Measurements from ENCODE around the gene SLC30A7. TPM values are rescaled to one million over a fixed set of nuclear protein-coding genes. Genes with fewer than 3 reads are reported as not detected.
"Not testable (repeated sequence)": the region's sequence is repeated elsewhere in the genome, so short reads cannot be mapped to it uniquely, and the experiment has no call there.

Gene SLC30A7
- polyA plus RNA-seq, 3 donors, result 9.2 to 23.3 (median 17.6) TPM

DNA sequence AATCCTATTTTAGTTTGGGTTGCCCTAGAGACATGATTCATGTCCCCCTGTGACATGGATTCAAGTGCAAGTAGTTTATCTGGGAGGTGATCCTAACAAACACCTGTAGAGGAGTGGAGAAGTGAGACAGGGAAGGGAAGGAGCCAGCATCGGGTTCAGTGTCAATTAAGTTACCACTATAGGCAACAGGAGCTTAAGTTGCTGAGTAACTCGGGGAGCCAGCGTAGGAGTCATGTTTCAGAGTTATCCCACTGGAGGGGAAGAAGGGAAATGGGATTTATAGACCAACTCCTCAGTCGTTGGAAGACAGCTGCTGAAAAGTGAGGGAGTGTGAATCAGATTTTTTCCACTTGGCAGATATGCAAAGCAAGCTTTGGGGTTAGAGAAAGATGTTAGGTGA lies 54.9 kb downstream of the SLC30A7 start:
- no peak overlapping the region for H3K9ac ChIP-seq (ENCODE audit: insufficient read depth, low read length, poor library complexity, severe bottlenecking)
- Mint-ChIP-seq H3K36me3 (peaks cover 49 to 64% of the 10 kb centered on the region in 2 donors), H3K4me1 (peaks cover 8% of the 10 kb centered on the region), H3K27ac (peak overlapping the region in 2 of 7 donors; percentile 65 to 78), H3K27me3 (ENCODE audit: low read depth in 3 of 3) (no peaks in the 10 kb centered on the region), H3K9me3 (peaks cover 0 to 6% (median 3%) of the 10 kb centered on the region in 7 donors), H3K4me3 (no peak overlapping the region)
- peaks cover 19 to 49% of the 10 kb centered on the region in 2 donors for H3K36me3 ChIP-seq (replicated peaks in 1 of 2; ENCODE audit: control insufficient read depth in 1 of 2, insufficient read depth in 2 of 2, low read length in 2 of 2)
- no peak overlapping the region for H3K27ac ChIP-seq (ENCODE audit: low read depth in 1 of 2, low read length in 2 of 2)
- no peaks in the 10 kb centered on the region for H3K9me3 ChIP-seq (replicated peaks in 1 of 2; ENCODE audit: control insufficient read depth in 1 of 2, insufficient read depth in 1 of 2, low read length in 2 of 2)
- no peak overlapping the region for H3K4me2 ChIP-seq (replicated peaks; ENCODE audit: extremely low read depth, low read length, poor library complexity, severe bottlenecking)
- H3K4me1 ChIP-seq (ENCODE audit: control insufficient read depth in 1 of 2, insufficient read depth in 2 of 2, low read length in 2 of 2), result no peaks in the 10 kb centered on the region
- no peaks in the 10 kb centered on the region for H3K27me3 ChIP-seq (ENCODE audit: control insufficient read depth in 2 of 2, insufficient read depth in 2 of 2, low read length in 2 of 2)
- peaks cover 22% of the 10 kb centered on the region for H4K20me1 ChIP-seq (ENCODE audit: insufficient read depth, low read length)
- H3K79me2 ChIP-seq (ENCODE audit: insufficient read depth, low read length), result no peaks in the 10 kb centered on the region
- intact Hi-C loops (cut with micrococcal nuclease), result no loop called here
- TF ChIP-seq, protein P1, sequence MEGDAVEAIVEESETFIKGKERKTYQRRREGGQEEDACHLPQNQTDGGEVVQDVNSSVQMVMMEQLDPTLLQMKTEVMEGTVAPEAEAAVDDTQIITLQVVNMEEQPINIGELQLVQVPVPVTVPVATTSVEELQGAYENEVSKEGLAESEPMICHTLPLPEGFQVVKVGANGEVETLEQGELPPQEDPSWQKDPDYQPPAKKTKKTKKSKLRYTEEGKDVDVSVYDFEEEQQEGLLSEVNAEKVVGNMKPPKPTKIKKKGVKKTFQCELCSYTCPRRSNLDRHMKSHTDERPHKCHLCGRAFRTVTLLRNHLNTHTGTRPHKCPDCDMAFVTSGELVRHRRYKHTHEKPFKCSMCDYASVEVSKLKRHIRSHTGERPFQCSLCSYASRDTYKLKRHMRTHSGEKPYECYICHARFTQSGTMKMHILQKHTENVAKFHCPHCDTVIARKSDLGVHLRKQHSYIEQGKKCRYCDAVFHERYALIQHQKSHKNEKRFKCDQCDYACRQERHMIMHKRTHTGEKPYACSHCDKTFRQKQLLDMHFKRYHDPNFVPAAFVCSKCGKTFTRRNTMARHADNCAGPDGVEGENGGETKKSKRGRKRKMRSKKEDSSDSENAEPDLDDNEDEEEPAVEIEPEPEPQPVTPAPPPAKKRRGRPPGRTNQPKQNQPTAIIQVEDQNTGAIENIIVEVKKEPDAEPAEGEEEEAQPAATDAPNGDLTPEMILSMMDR (IDR thresholded peaks at IDR 0.05), result no peak
- DNase-seq, result no peak
- H2AFZ ChIP-seq (ENCODE audit: insufficient read depth, low read depth, low read length, poor library complexity, severe bottlenecking), result no peak overlapping the region
- WGBS (ENCODE audit: insufficient coverage), result 89% methylated on average over 3 of the region's 4 CpGs
- no peak overlapping the region for H3K4me3 ChIP-seq (replicated peaks in 1 of 3; ENCODE audit: low read depth in 2 of 3, low read length in 3 of 3)

DNA sequence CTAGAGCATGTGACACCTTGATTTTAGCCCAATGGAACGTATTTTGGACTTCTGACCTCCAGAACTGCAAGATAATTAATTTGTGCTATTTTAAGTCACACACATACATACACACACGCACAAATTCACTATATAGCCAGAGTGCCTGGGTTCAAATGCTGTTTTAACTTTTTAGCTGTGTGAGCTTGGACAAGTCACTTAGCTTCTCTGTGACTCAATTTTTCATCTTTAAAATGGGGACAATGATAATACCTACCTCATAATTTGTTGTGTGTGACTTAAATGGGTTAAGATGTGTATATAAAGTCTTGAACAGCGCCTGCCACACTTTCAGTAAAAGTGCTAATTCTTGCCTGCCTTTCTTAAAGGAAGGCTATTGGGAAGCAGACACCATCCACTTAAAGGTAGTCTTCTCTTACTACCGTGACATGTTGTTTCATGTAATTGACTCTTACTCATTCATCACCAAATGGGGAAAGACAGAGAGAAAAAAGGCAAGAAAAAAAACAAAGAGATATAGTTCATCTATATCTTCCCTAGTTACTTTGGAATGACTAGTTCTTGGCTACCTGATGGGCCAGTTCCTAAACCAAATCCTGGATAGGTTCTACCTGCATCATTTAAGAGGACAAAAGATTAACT lies 56.3 kb downstream of the SLC30A7 start:
- TF ChIP-seq, protein P1 (IDR thresholded peaks at IDR 0.05), result no peak
- H3K27me3 Mint-ChIP-seq (ENCODE audit: low read depth in 3 of 3), result no peaks in the 10 kb centered on the region
- H3K9ac ChIP-seq (ENCODE audit: insufficient read depth, low read length, poor library complexity, severe bottlenecking), result no peak overlapping the region
- no peak overlapping the region for H3K27ac ChIP-seq (ENCODE audit: low read depth in 1 of 2, low read length in 2 of 2)
- no peaks in the 10 kb centered on the region for H3K9me3 ChIP-seq (replicated peaks in 1 of 2; ENCODE audit: control insufficient read depth in 1 of 2, insufficient read depth in 1 of 2, low read length in 2 of 2)
- H3K4me2 ChIP-seq (replicated peaks; ENCODE audit: extremely low read depth, low read length, poor library complexity, severe bottlenecking), result no peak overlapping the region
- no CpG with 5 or more reads among the region's 4 CpGs for WGBS (ENCODE audit: insufficient coverage)
- peaks cover 38 to 59% of the 10 kb centered on the region in 2 donors for H3K36me3 Mint-ChIP-seq
- DNase-seq, result no peak
- H3K4me1 ChIP-seq (ENCODE audit: control insufficient read depth in 1 of 2, insufficient read depth in 2 of 2, low read length in 2 of 2), result no peaks in the 10 kb centered on the region
- no peaks in the 10 kb centered on the region for H3K27me3 ChIP-seq (ENCODE audit: control insufficient read depth in 2 of 2, insufficient read depth in 2 of 2, low read length in 2 of 2)
- no peak overlapping the region for H3K4me3 ChIP-seq (replicated peaks in 1 of 3; ENCODE audit: low read depth in 2 of 3, low read length in 3 of 3)
- H4K20me1 ChIP-seq (ENCODE audit: insufficient read depth, low read length), result peaks cover 15% of the 10 kb centered on the region
- peaks cover 21 to 49% of the 10 kb centered on the region in 2 donors for H3K36me3 ChIP-seq (replicated peaks in 1 of 2; ENCODE audit: control insufficient read depth in 1 of 2, insufficient read depth in 2 of 2, low read length in 2 of 2)
- peaks cover 0 to 6% (median 1%) of the 10 kb centered on the region in 7 donors for H3K9me3 Mint-ChIP-seq
- H3K27ac Mint-ChIP-seq, result peak overlapping the region in 1 of 7 donors; percentile 4
- no peak overlapping the region for H3K4me3 Mint-ChIP-seq
- H3K79me2 ChIP-seq (ENCODE audit: insufficient read depth, low read length), result no peaks in the 10 kb centered on the region
- H3K4me1 Mint-ChIP-seq, result peaks cover 1% of the 10 kb centered on the region
- H2AFZ ChIP-seq (ENCODE audit: insufficient read depth, low read depth, low read length, poor library complexity, severe bottlenecking), result no peak overlapping the region
- intact Hi-C loops (cut with micrococcal nuclease), result no loop called here

DNA sequence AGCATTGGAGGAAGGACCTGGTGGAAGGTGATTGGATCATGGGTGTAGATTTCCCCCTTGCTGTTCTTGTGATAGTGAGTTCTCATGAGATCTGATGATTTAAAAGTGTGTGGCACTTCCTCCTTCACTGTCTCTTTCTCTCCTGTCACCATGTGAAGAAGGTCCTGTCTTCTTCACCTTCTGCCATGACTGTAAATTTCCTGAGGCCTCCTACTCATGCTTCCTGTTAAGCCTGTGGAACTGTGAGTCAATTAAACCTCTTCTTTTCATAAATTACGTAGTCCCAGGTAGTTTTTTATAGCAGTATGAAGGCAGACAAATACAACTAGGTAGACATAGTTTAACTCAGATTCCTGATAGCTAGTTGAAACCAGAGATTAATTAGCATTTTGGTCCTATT lies 57.1 kb downstream of the SLC30A7 start:
- H3K4me2 ChIP-seq (replicated peaks; ENCODE audit: extremely low read depth, low read length, poor library complexity, severe bottlenecking); H3K9me3 ChIP-seq (replicated peaks in 1 of 2; ENCODE audit: control insufficient read depth in 1 of 2, insufficient read depth in 1 of 2, low read length in 2 of 2); H3K27ac ChIP-seq (ENCODE audit: low read depth in 1 of 2, low read length in 2 of 2); H3K4me3 ChIP-seq (replicated peaks in 1 of 3; ENCODE audit: low read depth in 2 of 3, low read length in 3 of 3); DNase-seq; H2AFZ ChIP-seq (ENCODE audit: insufficient read depth, low read depth, low read length, poor library complexity, severe bottlenecking); H3K9me3 Mint-ChIP-seq; H3K27me3 Mint-ChIP-seq (ENCODE audit: low read depth in 3 of 3); H3K4me3 Mint-ChIP-seq; H3K79me2 ChIP-seq (ENCODE audit: insufficient read depth, low read length); intact Hi-C loops (cut with micrococcal nuclease); H3K27me3 ChIP-seq (ENCODE audit: control insufficient read depth in 2 of 2, insufficient read depth in 2 of 2, low read length in 2 of 2); H3K4me1 ChIP-seq (ENCODE audit: control insufficient read depth in 1 of 2, insufficient read depth in 2 of 2, low read length in 2 of 2); H3K9ac ChIP-seq (ENCODE audit: insufficient read depth, low read length, poor library complexity, severe bottlenecking); H3K4me1 Mint-ChIP-seq: not testable (repeated sequence)
- no CpG with 5 or more reads among the region's 1 CpG for WGBS (ENCODE audit: insufficient coverage)
- Histone ChIP-seq H4K20me1 (ENCODE audit: insufficient read depth, low read length) (peaks cover 15% of the 10 kb centered on the region), H3K36me3 (replicated peaks in 1 of 2; ENCODE audit: control insufficient read depth in 1 of 2, insufficient read depth in 2 of 2, low read length in 2 of 2) (peaks cover 21 to 49% of the 10 kb centered on the region in 2 donors)
- Mint-ChIP-seq H3K36me3 (peaks cover 36 to 59% of the 10 kb centered on the region in 2 donors), H3K27ac (peak overlapping the region in 2 of 7 donors; percentile 30 to 75)
